A549 (cell line): ENCODE results near the gene SBF2. TPM values are rescaled to one million over a fixed set of nuclear protein-coding genes. Genes with fewer than 3 reads are reported as not detected.

ENCODE experiments used
- ATAC-seq, 2 experiments: fragments of 200-7000 bp in 1 of 2; fragments of >200 bp in 1 of 2; cut with Nextera tagmentation in 1 of 2; cut with Tn5 transposase in 1 of 2; 3 replicates each; pipeline versions ENCODE4 v1.8.0 to v1.9.1; 2018 to 2020; ENCODE audit warnings: mild to moderate bottlenecking in 1 of 2, moderate library complexity in 1 of 2
- CTCF ChIA-PET: fragments of 300-600 bp; sonication (Branson Sonifier 250); formaldehyde crosslinking; extraction: SDS; loops from one replicate; lab custom pipeline; 2021; ENCODE audit warnings: antibody characterized with exemption, inconsistent platforms; lab: Yijun Ruan, JAX
- POLR2A ChIA-PET: fragments of 350-600 bp; formaldehyde crosslinking; extraction: SDS; loops from one replicate; lab custom pipeline; 2021; ENCODE audit warnings: antibody characterized with exemption, inconsistent platforms; lab: Yijun Ruan, JAX
- DNase-seq, 2 experiments: peaks; one replicate each; pipeline versions ENCODE4 v3.0.0 to v3.0.0-alpha.2; 2011 to 2016; ENCODE audit warnings: low read depth in 1 of 2, low spot score in 1 of 2
- FAIRE-seq: peaks from 2 replicates; lab custom pipeline; 2011; peaks lifted over from hg19 to GRCh38; lab: Jason Lieb, UNC
- H3K27ac ChIP-seq, 2 experiments: fragments of >200 bp; sonication (Bioruptor Twin); formaldehyde crosslinking; 3 replicates each; pipeline ENCODE4 v1.5.1; 2016 to 2017
- H3K4me1 ChIP-seq: fragments of >200 bp; sonication (Bioruptor Twin); formaldehyde crosslinking; 3 replicates; pipeline ENCODE4 v1.6.1; 2016
- H3K4me2 ChIP-seq: fragments of >200 bp; sonication (Bioruptor Twin); formaldehyde crosslinking; 3 replicates; pipeline ENCODE4 v1.6.1; 2016
- H3K4me3 ChIP-seq: fragments of >200 bp; sonication (Bioruptor Twin); formaldehyde crosslinking; 3 replicates; pipeline ENCODE4 v1.5.1; 2016
- H3K9me3 ChIP-seq: fragments of >200 bp; sonication (Bioruptor Twin); formaldehyde crosslinking; 3 replicates; pipeline ENCODE4 v1.6.1; 2016
- BHLHE40 ChIP-seq: IDR thresholded peaks from 2 replicates; pipeline ENCODE4 v1.6.1; 2012; ENCODE audit warnings: low read depth, low read length, inconsistent platforms
- ESRRA ChIP-seq: fragments of 150-350 bp; IDR thresholded peaks from 2 replicates; pipeline ENCODE4 v1.6.1; 2014; ENCODE audit warnings: mild to moderate bottlenecking, low read length, borderline replicate concordance
- FOSL2 ChIP-seq, 2 experiments: fragments of 450-650 bp in 1 of 2; fragments of >200 bp in 1 of 2; sonication (Bioruptor Twin) in 1 of 2; formaldehyde crosslinking; IDR thresholded peaks; 2 replicates each; pipeline versions ENCODE4 v1.5.0 to v1.6.1; 2016 to 2020; ENCODE audit warnings: mild to moderate bottlenecking in 1 of 2, moderate library complexity in 1 of 2
- FOXS1 ChIP-seq: fragments of 250-450 bp; sonication (Bioruptor Pico); IDR thresholded peaks from 2 replicates; pipeline ENCODE4 v1.5.0; 2020; ENCODE audit warnings: mild to moderate bottlenecking, moderate library complexity
- GATA3 ChIP-seq: IDR thresholded peaks from 2 replicates; pipeline ENCODE4 v1.6.1; 2012; ENCODE audit warnings: borderline replicate concordance
- HOXA7 ChIP-seq: fragments of 250-450 bp; sonication (Bioruptor Pico); IDR thresholded peaks from 2 replicates; pipeline ENCODE4 v1.5.0; 2020; ENCODE audit warnings: mild to moderate bottlenecking, moderate library complexity
- HOXB5 ChIP-seq: fragments of 250-450 bp; sonication (Bioruptor Pico); IDR thresholded peaks from 2 replicates; pipeline ENCODE4 v1.5.0; 2020; ENCODE audit warnings: mild to moderate bottlenecking, moderate library complexity
- KDM1A ChIP-seq: fragments of 200-600 bp; sonication (generic); IDR thresholded peaks from 2 replicates; pipeline ENCODE4 v1.6.1; 2016; ENCODE audit warnings: low read depth, mild to moderate bottlenecking
- KDM5A ChIP-seq: fragments of 200-600 bp; sonication (generic); IDR thresholded peaks from 2 replicates; pipeline ENCODE4 v1.6.1; 2016; ENCODE audit warnings: antibody characterized with exemption, mild to moderate bottlenecking
- MAFK ChIP-seq: fragments of 450-650 bp; IDR thresholded peaks from 2 replicates; pipeline ENCODE4 v1.6.1; 2014; ENCODE audit not compliant: partially characterized antibody
- MAZ ChIP-seq: fragments of 150-350 bp; IDR thresholded peaks from 2 replicates; pipeline ENCODE4 v1.6.1; 2014; ENCODE audit warnings: antibody characterized with exemption, low read depth, low read length, borderline replicate concordance
- NFE2L2 ChIP-seq: fragments of 150-350 bp; conservative IDR thresholded peaks from 2 replicates; pipeline ENCODE4 v1.6.1; 2014; ENCODE audit warnings: low read length
- PHF8 ChIP-seq: fragments of 200-600 bp; sonication (generic); IDR thresholded peaks from 2 replicates; pipeline ENCODE4 v1.6.1; 2016; ENCODE audit warnings: low read depth, mild to moderate bottlenecking, antibody characterized with exemption, moderate library complexity, borderline replicate concordance
- SREBF2 ChIP-seq: fragments of 450-650 bp; IDR thresholded peaks from 2 replicates; pipeline ENCODE4 v1.6.1; 2014; ENCODE audit warnings: mild to moderate bottlenecking, moderate library complexity
- ZC3H11A ChIP-seq: fragments of 450-650 bp; IDR thresholded peaks from 2 replicates; pipeline ENCODE4 v1.6.1; 2014; ENCODE audit warnings: antibody characterized with exemption, mild to moderate bottlenecking
- ZFP36 ChIP-seq: fragments of 450-650 bp; IDR thresholded peaks from 2 replicates; pipeline ENCODE4 v1.6.1; 2014; ENCODE audit warnings: borderline replicate concordance; ENCODE audit not compliant: partially characterized antibody
- WGBS: methylation state at CpG from one replicate; pipeline ENCODE4 v1.1.6; 2017; ENCODE audit errors: missing lambda C conversion rate; 5-methylcytosine and 5-hydroxymethylcytosine counted together
- polyA plus RNA-seq, 4 experiments: library from polyadenylated mRNA; depleted of rRNA in 3 of 4; stranded (reverse); fragments of >200 nt; fragmentation: RNase III in 1 of 4; extraction: RNeasy Plus Mini Kit Qiagen cat#74134 plus additional on column Dnase treatment in 1 of 4; gene quantifications; 2 replicates in 3 of 4; 3 replicates in 1 of 4; pipeline ENCODE4 v1.2.3, GENCODE V29; 2011 to 2017
- TF ChIP-seq, protein P1 (sequence below): fragments of 150-350 bp; IDR thresholded peaks from 2 replicates; pipeline ENCODE4 v1.6.1; 2014; ENCODE audit warnings: low read depth, mild to moderate bottlenecking, low read length
- TF ChIP-seq, protein P2 (sequence below): fragments of >200 bp; sonication (Bioruptor Twin); formaldehyde crosslinking; IDR thresholded peaks from 2 replicates; pipeline ENCODE4 v1.6.1; 2016
- TF ChIP-seq, protein P3 (sequence below): fragments of 250-450 bp; sonication (Bioruptor Pico); IDR thresholded peaks from 2 replicates; pipeline ENCODE4 v1.5.0; 2021; ENCODE audit warnings: mild to moderate bottlenecking, moderate library complexity, borderline replicate concordance
- TF ChIP-seq, protein P4 (sequence below): fragments of >200 bp; sonication (Bioruptor Twin); formaldehyde crosslinking; IDR thresholded peaks from 3 replicates; pipeline ENCODE4 v1.6.1; 2016
- TF ChIP-seq, protein P5 (sequence below): fragments of 250-450 bp; sonication (Bioruptor Pico); IDR thresholded peaks from 2 replicates; pipeline ENCODE4 v1.5.0; 2020; ENCODE audit warnings: low read depth, mild to moderate bottlenecking, moderate library complexity

SBF2 gene
- polyA plus RNA-seq, 2 of the 4 experiments (the other 2 are of a cell fraction), result 11.1 to 49.6 TPM

DNA sequence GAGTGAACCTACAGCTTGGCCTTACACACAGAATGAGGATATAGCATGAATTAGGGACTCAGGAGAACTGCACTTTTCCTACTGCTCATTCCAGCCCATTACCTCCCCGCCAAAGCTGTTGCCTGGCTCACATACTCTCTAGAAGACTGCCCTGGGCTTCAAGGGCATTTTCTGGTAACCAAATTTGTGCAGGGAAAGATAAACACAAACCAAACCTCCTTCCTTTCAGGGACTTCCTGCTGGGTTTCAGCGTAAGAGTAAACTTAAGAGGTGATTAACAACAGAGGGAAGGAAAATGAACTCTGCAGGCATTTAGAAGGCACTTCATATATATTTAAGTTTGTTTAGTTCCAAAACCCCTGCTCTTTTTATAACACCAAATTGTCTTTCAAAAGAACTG lies 435.2 kb downstream of the SBF2 start:
- CTCF ChIA-PET, result interaction anchor here (1.4 to 3.8 kb wide), 3 partner anchors 11 to 245 kb away, joined by 4 to 24 read pairs (median 4); no protein-coding TSS in a partner anchor
- ATAC-seq, result peak in 1 of 2 experiments; percentile 59; a peak in 3 of 6 replicates

DNA sequence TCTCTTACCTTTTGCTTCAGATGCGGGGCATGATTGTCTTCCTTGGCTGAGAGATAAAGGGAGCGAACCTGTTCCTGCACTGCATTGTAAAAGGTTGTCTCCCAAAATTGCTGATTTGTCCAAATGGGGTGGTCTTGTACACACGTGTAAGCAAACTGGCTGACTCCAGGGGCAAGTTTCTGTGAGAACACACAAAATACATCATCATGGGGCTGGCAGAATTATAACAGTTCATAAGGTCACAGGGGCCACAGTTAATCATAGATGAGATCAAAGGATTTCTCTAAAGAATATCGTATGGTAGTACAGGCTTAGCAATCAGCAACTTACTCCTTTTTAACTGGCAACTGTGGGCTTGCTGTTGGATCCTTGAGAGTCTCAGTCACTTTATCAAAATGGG lies 435.8 kb downstream of the SBF2 start:
- Histone ChIP-seq H3K4me2 (peak overlapping the region; percentile 73), H3K4me1 (peaks cover 68% of the 10 kb centered on the region), H3K9me3 (no peaks in the 10 kb centered on the region), H3K27ac (peak overlapping the region; percentile 60 to 85), H3K4me3 (no peak overlapping the region)
- TF ChIP-seq KDM5A, result no peak
- TF ChIP-seq MAFK, result peak; percentile 74
- ChIA-PET CTCF (interaction anchor here (1.5 to 3.8 kb wide), 2 partner anchors 114 to 469 kb away, joined by 3 to 24 read pairs; no protein-coding TSS in a partner anchor), POLR2A (no interaction called here)
- 38% methylated on average over 4 of the region's 4 CpGs for WGBS
- DNase-seq, result peak in 1 of 2 experiments; percentile 28
- no peak for FAIRE-seq
- peak in 1 of 2 experiments; percentile 15; a peak in 2 of 6 replicates for ATAC-seq

More for the DNA sequence above, 435.2 kb downstream of the SBF2 start:
- H3K4me3 ChIP-seq, result no peak overlapping the region
- DNase-seq, result peak in 1 of 2 experiments; percentile 32
- no peak for FAIRE-seq
- WGBS, result 2% methylated on average over 2 of the region's 2 CpGs
- H3K27ac ChIP-seq, result peak overlapping the region; percentile 60 to 85
- peaks cover 73% of the 10 kb centered on the region for H3K4me1 ChIP-seq
- POLR2A ChIA-PET, result no interaction called here
- TF ChIP-seq MAFK, result no peak
- TF ChIP-seq, protein P1, sequence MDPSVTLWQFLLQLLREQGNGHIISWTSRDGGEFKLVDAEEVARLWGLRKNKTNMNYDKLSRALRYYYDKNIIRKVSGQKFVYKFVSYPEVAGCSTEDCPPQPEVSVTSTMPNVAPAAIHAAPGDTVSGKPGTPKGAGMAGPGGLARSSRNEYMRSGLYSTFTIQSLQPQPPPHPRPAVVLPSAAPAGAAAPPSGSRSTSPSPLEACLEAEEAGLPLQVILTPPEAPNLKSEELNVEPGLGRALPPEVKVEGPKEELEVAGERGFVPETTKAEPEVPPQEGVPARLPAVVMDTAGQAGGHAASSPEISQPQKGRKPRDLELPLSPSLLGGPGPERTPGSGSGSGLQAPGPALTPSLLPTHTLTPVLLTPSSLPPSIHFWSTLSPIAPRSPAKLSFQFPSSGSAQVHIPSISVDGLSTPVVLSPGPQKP, result no peak
- TF ChIP-seq ZC3H11A, result no peak
- TF ChIP-seq HOXB5 (CRISPR knock-in tag), result no peak
- TF ChIP-seq ZFP36, result no peak
- no peak for TF ChIP-seq BHLHE40
- TF ChIP-seq GATA3, result no peak
- TF ChIP-seq, protein P2, sequence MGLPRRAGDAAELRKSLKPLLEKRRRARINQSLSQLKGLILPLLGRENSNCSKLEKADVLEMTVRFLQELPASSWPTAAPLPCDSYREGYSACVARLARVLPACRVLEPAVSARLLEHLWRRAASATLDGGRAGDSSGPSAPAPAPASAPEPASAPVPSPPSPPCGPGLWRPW, result no peak
- TF ChIP-seq SREBF2, result no peak
- no peak for TF ChIP-seq HOXA7 (CRISPR knock-in tag)
- TF ChIP-seq FOSL2 (IDR thresholded peaks at IDR 0.05), result no peak
- no peak for TF ChIP-seq FOSL2 (CRISPR knock-in tag; IDR thresholded peaks at IDR 0.05)
- TF ChIP-seq, protein P3, sequence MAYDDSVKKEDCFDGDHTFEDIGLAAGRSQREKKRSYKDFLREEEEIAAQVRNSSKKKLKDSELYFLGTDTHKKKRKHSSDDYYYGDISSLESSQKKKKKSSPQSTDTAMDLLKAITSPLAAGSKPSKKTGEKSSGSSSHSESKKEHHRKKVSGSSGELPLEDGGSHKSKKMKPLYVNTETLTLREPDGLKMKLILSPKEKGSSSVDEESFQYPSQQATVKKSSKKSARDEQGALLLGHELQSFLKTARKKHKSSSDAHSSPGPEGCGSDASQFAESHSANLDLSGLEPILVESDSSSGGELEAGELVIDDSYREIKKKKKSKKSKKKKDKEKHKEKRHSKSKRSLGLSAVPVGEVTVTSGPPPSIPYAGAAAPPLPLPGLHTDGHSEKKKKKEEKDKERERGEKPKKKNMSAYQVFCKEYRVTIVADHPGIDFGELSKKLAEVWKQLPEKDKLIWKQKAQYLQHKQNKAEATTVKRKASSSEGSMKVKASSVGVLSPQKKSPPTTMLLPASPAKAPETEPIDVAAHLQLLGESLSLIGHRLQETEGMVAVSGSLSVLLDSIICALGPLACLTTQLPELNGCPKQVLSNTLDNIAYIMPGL (CRISPR knock-in tag), result no peak
- no peak for TF ChIP-seq KDM1A
- no peak for TF ChIP-seq FOXS1 (CRISPR knock-in tag)
- peak overlapping the region; percentile 73 for H3K4me2 ChIP-seq
- H3K9me3 ChIP-seq, result no peaks in the 10 kb centered on the region

DNA sequence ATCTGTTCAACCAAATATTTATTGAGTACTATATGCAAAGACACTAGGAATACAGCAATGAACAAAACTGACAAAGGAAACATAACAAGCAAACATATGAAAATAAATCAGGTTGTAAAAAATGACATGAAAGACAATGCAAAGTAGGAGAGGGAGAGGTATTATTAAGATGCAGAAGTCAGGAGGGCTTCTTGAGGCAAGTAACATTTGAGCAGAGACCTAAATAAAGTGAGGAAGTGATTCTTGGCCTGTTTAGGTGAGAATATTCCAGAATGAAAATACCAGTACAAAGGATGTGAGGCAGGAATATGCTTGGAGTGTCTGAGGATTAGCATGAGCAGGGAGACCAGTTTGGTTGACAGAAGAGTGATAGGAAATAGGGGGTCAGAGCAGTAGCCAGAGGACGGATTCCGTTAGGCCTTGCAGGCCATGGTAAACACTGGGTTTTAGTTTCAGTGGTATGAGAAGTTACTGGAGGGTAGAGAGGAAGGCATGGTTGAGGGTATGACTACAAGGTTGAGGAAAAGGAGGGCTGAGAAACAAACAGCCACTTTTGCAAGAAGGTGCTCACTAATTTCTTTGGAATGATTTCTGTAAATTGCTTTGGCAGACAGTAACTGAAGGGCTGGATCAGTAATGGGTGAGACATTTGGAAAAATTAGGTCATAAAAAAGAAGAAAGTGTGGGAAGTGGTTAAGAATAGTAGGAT lies 438.3 kb downstream of the SBF2 start:
- no peak for FAIRE-seq
- peak overlapping the region in 1 of 2 experiments; percentile 56; a peak in 2 of 6 replicates for H3K27ac ChIP-seq
- WGBS, result 96% methylated on average over 2 of the region's 2 CpGs
- no peaks in the 10 kb centered on the region for H3K9me3 ChIP-seq
- CTCF ChIA-PET, result interaction anchor here (0.6 to 1.7 kb wide), 5 partner anchors 13 to 750 kb away, joined by 3 to 6 read pairs (median 3); no protein-coding TSS in a partner anchor
- DNase-seq, result no peak
- peaks cover 46% of the 10 kb centered on the region for H3K4me1 ChIP-seq
- POLR2A ChIA-PET, result no interaction called here
- no peak overlapping the region for H3K4me3 ChIP-seq
- no peak overlapping the region for H3K4me2 ChIP-seq
- no peak for ATAC-seq
- TF ChIP-seq PHF8, result no peak
- no peak for TF ChIP-seq ESRRA
- TF ChIP-seq HOXB5 (CRISPR knock-in tag), result no peak
- TF ChIP-seq MAZ, result no peak
- TF ChIP-seq, protein P4, sequence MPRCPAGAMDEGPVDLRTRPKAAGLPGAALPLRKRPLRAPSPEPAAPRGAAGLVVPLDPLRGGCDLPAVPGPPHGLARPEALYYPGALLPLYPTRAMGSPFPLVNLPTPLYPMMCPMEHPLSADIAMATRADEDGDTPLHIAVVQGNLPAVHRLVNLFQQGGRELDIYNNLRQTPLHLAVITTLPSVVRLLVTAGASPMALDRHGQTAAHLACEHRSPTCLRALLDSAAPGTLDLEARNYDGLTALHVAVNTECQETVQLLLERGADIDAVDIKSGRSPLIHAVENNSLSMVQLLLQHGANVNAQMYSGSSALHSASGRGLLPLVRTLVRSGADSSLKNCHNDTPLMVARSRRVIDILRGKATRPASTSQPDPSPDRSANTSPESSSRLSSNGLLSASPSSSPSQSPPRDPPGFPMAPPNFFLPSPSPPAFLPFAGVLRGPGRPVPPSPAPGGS, result no peak
- no peak for TF ChIP-seq MAFK
- no peak for TF ChIP-seq NFE2L2
- TF ChIP-seq, protein P5, sequence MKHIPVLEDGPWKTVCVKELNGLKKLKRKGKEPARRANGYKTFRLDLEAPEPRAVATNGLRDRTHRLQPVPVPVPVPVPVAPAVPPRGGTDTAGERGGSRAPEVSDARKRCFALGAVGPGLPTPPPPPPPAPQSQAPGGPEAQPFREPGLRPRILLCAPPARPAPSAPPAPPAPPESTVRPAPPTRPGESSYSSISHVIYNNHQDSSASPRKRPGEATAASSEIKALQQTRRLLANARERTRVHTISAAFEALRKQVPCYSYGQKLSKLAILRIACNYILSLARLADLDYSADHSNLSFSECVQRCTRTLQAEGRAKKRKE (CRISPR knock-in tag), result no peak
- TF ChIP-seq, all 56 proteins: peak for 0
